Mesodermal cell (in vitro differentiated cells): Measurements from ENCODE around the gene TEX101.
"Not testable (repeated sequence)": the region's sequence is repeated elsewhere in the genome, so short reads cannot be mapped to it uniquely, and the experiment has no call there.

ENCODE experiments used
- H3K27ac ChIP-seq: 2 replicates; pipeline ENCODE4 v1.7.0; 2013; ENCODE audit warnings: mild to moderate bottlenecking, low read depth, low read length, moderate library complexity; ENCODE audit not compliant: severe bottlenecking
- H3K36me3 ChIP-seq: 2 replicates; pipeline ENCODE4 v1.7.1; 2013; ENCODE audit warnings: mild to moderate bottlenecking, low read length, moderate library complexity; ENCODE audit not compliant: control insufficient read depth, insufficient read depth
- H3K4me1 ChIP-seq: one replicate; pipeline ENCODE4 v1.7.1; 2013; ENCODE audit warnings: mild to moderate bottlenecking, low read length; ENCODE audit not compliant: insufficient read depth, control insufficient read depth, poor library complexity, severe bottlenecking
- H3K4me3 ChIP-seq: 2 replicates; pipeline ENCODE4 v1.7.0; 2013; ENCODE audit warnings: low read length, control low read depth, mild to moderate bottlenecking; ENCODE audit not compliant: insufficient read depth, poor library complexity, severe bottlenecking; ENCODE audit errors: extremely low read depth
- H3K9me3 ChIP-seq: 2 replicates; pipeline ENCODE4 v1.7.1; 2013; ENCODE audit warnings: mild to moderate bottlenecking, low read length, moderate library complexity; ENCODE audit not compliant: control insufficient read depth
- WGBS, 2 experiments: methylation state at CpG; one replicate each; pipeline ENCODE4 v1.1.5; 2013; ENCODE audit warnings: missing lambda C conversion rate in 2 of 2; ENCODE audit not compliant: insufficient coverage in 2 of 2; 5-methylcytosine and 5-hydroxymethylcytosine counted together

The TEX101 gene

DNA sequence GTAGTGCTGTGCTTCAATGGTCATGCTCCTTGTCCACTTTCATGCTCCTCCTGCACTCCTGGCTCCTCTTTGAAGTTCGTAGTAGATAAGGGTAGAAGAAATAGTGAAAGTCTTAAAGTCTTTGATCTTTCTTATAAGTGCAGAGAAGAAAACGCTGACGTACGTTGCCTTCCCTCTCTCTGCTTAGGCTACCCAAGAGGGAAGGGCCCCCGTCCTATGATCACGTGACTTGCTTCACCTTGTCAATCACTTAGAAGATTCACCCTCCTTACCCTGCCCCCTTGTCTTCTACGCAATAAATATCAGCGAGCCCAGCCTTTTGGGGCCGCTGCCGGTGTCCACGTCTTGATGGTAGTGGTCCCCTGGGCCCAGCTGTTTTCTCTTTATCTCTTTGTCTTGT, 22.6 kb downstream of the TEX101 start:
- H3K9me3 ChIP-seq, H3K4me3 ChIP-seq, H3K27ac ChIP-seq, H3K4me1 ChIP-seq, H3K36me3 ChIP-seq: not testable (repeated sequence)
- WGBS, 2 experiments, result 93 to 99% methylated on average over 7 to 8 of the region's 11 CpGs

DNA sequence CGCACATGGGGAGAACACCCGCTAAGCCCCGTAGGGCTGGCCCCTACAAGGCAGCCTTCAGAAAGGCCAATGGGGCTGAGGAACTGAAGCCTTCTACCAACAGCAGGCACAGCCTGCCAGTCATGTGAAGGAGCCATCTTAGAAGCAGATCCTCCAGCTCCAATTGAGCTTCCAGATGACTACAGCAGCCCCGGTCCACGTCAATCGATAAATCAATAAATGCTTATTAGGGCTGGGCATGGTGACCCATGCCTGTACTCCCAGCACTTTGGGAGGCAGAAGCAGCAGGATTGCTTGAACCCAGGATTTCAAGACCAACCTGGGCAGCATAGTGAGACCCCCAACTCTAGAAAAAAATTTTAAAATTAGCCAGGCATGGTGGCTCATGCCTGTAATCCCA, 23.0 kb downstream of the TEX101 start:
- H3K4me3 ChIP-seq, result no peak overlapping the region
- peaks cover 5% of the 10 kb centered on the region for H3K9me3 ChIP-seq
- no peak overlapping the region for H3K27ac ChIP-seq
- H3K36me3 ChIP-seq, result no peaks in the 10 kb centered on the region
- H3K4me1 ChIP-seq, result no peaks in the 10 kb centered on the region
- WGBS, 2 experiments, result 91 to 100% methylated on average over 4 of the region's 6 CpGs

- H3K27ac ChIP-seq, result no peak overlapping the region
- 87 to 89% methylated on average over 6 to 7 of the region's 9 CpGs for WGBS, 2 experiments
- peaks cover 5% of the 10 kb centered on the region for H3K9me3 ChIP-seq
- no peak overlapping the region for H3K4me3 ChIP-seq
- no peaks in the 10 kb centered on the region for H3K4me1 ChIP-seq
- H3K36me3 ChIP-seq, result no peaks in the 10 kb centered on the region
These were observed 23.8 kb downstream of the TEX101 start for GRCh38 chr19:43438291-43439031.

DNA sequence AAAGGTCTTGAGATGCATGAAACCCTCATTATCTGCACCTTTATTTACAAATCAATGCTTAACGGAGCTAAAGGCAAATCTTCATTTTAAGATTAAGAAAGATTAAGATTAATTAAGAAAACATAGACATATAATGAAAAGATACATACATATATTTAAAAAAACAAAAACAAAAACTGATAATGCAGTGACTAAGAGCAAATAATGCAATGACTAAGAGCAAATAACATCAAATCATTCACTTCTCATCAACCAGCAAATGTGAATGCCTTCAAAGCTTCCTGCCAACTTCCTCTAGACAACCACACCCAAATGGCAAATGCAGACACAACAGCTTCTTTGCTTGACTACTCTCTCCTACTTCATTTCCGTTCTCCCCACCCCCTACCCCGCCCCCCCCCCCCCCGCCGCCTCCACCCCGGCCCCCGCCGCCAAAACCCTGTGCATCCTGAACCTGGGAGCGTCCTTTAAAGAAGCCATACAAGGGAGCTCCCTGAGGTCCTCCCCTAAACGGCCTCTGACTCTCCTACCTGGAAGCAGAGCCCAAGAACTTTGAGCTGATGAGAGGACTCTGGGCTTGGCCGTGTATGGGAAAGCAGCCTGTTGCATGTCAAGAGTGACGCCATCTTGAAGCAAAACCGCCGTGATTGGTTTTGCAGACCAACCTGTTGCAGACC, 24.5 kb downstream of the TEX101 start:
- no peaks in the 10 kb centered on the region for H3K4me1 ChIP-seq
- H3K4me3 ChIP-seq, result no peak overlapping the region
- no peak overlapping the region for H3K27ac ChIP-seq
- peaks cover 5% of the 10 kb centered on the region for H3K9me3 ChIP-seq
- WGBS, 2 experiments, result 86 to 89% methylated on average over 6 to 8 of the region's 14 CpGs
- no peaks in the 10 kb centered on the region for H3K36me3 ChIP-seq

GRCh38 chr19:43439709-43440063, 25.0 kb downstream of the TEX101 start:
- Histone ChIP-seq H3K27ac (no peak overlapping the region), H3K4me3 (no peak overlapping the region), H3K36me3 (no peaks in the 10 kb centered on the region), H3K4me1 (no peaks in the 10 kb centered on the region), H3K9me3 (peaks cover 5% of the 10 kb centered on the region)

- Histone ChIP-seq H3K4me3 (no peak overlapping the region), H3K9me3 (peaks cover 5% of the 10 kb centered on the region), H3K36me3 (no peaks in the 10 kb centered on the region), H3K27ac (no peak overlapping the region), H3K4me1 (no peaks in the 10 kb centered on the region)
- WGBS, 2 experiments, result no CpG with 5 or more reads among the region's 3 CpGs
These were observed 27.0 kb downstream of the TEX101 start for GRCh38 chr19:43441716-43442115.

DNA sequence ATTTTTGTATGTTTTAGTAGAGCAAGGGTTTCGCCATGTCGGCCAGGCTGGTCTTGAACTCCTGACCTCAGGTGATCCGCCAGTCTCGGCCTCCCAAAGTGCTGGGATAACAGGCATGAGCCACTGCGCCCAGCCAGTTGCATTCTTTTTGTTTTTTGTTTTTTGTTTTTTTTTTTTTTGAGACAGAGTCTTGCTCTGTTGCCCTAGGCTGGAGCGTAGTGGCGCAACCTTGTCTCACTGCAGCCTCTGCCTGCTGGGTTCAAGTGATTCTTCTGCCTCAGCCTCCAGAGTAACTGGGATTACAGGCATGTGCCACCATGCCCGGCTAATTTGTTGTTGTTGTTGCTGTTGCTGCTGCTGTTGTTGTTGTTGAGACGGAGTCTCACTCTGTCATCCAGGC, 29.4 kb downstream of the TEX101 start:
- not testable (repeated sequence) for H3K36me3 ChIP-seq, H3K27ac ChIP-seq, H3K9me3 ChIP-seq, H3K4me3 ChIP-seq, H3K4me1 ChIP-seq
- 90 to 97% methylated on average over 8 to 9 of the region's 9 CpGs for WGBS, 2 experiments

DNA sequence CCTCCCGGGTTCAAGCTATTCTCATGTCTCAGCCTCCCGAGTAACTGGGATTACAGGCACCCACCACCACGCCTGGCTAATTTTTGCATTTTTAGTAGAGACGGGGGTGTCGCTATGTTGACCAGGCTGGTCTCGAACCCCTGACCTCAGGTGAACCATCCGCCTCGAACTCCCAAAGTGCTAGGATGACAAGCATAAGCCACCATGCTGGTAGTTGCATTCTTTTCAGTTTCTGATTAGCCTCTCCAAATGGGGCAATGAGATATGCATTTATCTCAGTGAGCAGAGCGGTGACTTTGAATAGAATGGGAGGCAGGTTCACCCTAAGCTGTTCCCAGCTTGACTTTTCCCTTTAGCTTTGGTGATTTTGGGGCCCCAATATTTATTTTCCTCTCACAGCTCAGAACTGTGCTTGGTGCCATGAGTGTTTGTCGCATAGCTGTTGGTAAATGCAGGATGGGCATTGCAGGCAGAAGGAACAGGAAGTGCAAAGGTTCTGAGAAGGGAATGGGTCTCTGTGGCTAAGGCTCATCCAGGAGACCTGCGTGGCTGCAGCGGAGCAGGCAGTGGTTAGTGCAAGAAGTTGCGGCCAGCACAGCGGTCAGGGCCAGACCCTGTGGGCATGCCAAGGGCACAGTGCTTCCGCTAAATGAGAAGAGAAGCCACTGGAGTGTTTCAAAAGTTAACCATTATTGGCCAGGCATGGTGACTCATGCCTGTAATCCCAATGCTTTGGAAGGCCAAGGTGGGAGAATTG, 30.0 kb downstream of the TEX101 start:
- WGBS, 2 experiments, result 91 to 94% methylated on average over 14 to 15 of the region's 15 CpGs
- Histone ChIP-seq H3K27ac (no peak overlapping the region), H3K9me3 (peaks cover 3% of the 10 kb centered on the region), H3K4me1 (no peaks in the 10 kb centered on the region), H3K4me3 (no peak overlapping the region), H3K36me3 (no peaks in the 10 kb centered on the region)

GRCh38 chr19:43445426-43445825, 30.7 kb downstream of the TEX101 start:
- Histone ChIP-seq H3K36me3 (no peaks in the 10 kb centered on the region), H3K4me1 (no peaks in the 10 kb centered on the region), H3K27ac (no peak overlapping the region), H3K4me3 (no peak overlapping the region), H3K9me3 (no peaks in the 10 kb centered on the region)
- WGBS, 2 experiments, result 78 to 100% methylated on average over 1 of the region's 2 CpGs

DNA sequence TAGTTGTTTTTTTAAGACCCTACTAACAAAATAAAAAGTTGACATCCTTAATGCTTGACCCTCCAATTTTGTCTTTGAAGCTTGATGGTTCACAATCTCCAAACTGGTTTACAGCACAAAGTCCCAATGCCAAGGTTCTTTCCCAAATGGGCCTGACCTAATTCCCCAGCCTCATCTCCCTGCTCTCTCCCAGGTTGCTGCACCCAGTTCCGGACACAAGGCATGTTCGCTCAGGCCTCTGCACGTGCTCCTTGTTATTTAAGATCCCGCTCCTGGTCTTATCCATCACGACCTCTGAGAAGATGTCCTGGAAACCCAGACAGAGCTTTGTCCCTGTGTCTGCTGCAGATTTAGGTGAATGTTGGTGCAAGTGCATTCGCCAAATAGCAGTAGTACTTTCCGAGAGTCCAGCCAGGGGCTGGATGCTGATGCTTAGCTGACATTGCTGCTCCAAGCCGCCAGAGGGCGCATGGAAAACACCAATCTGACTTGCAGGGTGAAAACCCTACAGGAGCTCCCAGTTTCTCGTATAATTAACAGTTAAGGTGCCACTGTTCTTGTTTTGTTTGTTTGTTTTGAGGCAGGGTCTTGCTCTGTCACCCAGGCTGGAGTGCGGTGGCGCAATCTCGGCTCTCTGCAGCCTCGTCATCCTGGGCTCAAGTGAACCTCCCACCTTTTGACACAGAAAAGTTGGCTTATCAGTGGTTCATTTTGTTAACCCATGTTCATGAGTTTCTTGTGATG, 32.2 kb downstream of the TEX101 start:
- no peak overlapping the region for H3K27ac ChIP-seq
- H3K4me1 ChIP-seq, result no peaks in the 10 kb centered on the region
- H3K36me3 ChIP-seq, result no peaks in the 10 kb centered on the region
- WGBS, 2 experiments, result 29 to 30% methylated on average over 13 of the region's 14 CpGs
- H3K4me3 ChIP-seq, result no peak overlapping the region
- H3K9me3 ChIP-seq, result no peaks in the 10 kb centered on the region
